CD4-positive, alpha-beta T cell (primary cell): ENCODE measurements around the gene GARIN5B. TPM values are rescaled to one million over a fixed set of nuclear protein-coding genes. Genes with fewer than 3 reads are reported as not detected.

Source experiments
- ATAC-seq: fragments of 200-7000 bp; cut with Tn5 transposase; one replicate; pipeline ENCODE4 v1.10.0; 2022; ENCODE audit warnings: mild to moderate bottlenecking; ENCODE audit not compliant: poor library complexity
- CTCF ChIA-PET: fragments of 350-600 bp; sonication (Branson Sonifier 250); formaldehyde crosslinking; loops from one replicate; lab custom pipeline; 2021; ENCODE audit warnings: antibody characterized with exemption, inconsistent platforms; lab: Charles Lee
- POLR2A ChIA-PET: fragments of 350-600 bp; sonication (Branson Sonifier 250); formaldehyde crosslinking; loops from one replicate; lab custom pipeline; 2021; ENCODE audit warnings: antibody characterized with exemption, inconsistent platforms; lab: Charles Lee
- DNase-seq, 14 experiments: peaks; one replicate each; pipeline ENCODE4 v3.0.0-alpha.2; 2013 to 2020; ENCODE audit warnings: mixed read lengths in 2 of 14
- H3K27ac ChIP-seq, 2 donors: one replicate each; pipeline versions ENCODE4 v1.5.1 to v1.7.0; 2013; ENCODE audit warnings: low read length in 2 of 2, low read depth in 1 of 2, mild to moderate bottlenecking in 1 of 2
- H3K27me3 ChIP-seq, 2 experiments: 1 replicate in 1 of 2; 2 replicates in 1 of 2; pipeline versions ENCODE4 v1.6.1 to v1.7.0; 2013; ENCODE audit warnings: low read length in 2 of 2, control low read depth in 1 of 2, mild to moderate bottlenecking in 1 of 2, moderate library complexity in 1 of 2; ENCODE audit not compliant: insufficient read depth in 2 of 2, control insufficient read depth in 1 of 2
- H3K36me3 ChIP-seq: one replicate; pipeline ENCODE4 v1.6.1; 2013; ENCODE audit warnings: low read length, control low read depth; ENCODE audit not compliant: insufficient read depth
- H3K4me1 ChIP-seq: one replicate; pipeline ENCODE4 v1.6.1; 2013; ENCODE audit warnings: low read length, control low read depth; ENCODE audit not compliant: insufficient read depth
- H3K4me3 ChIP-seq: one replicate; pipeline ENCODE4 v1.5.1; 2013; ENCODE audit warnings: mild to moderate bottlenecking, low read length, moderate library complexity
- H3K9me3 ChIP-seq, 2 experiments: 1 replicate in 1 of 2; 2 replicates in 1 of 2; pipeline versions ENCODE4 v1.6.1 to v1.7.0; 2013; ENCODE audit warnings: low read length in 2 of 2, mild to moderate bottlenecking in 2 of 2, control low read depth in 1 of 2, moderate library complexity in 1 of 2; ENCODE audit not compliant: control insufficient read depth in 1 of 2, insufficient read depth in 1 of 2
- H3K27ac Mint-ChIP-seq: one replicate; pipeline ENCODE4 v1.8.0; 2020; ENCODE audit warnings: mixed read lengths
- H3K27me3 Mint-ChIP-seq: one replicate; pipeline ENCODE4 v1.8.0; 2021; ENCODE audit warnings: mixed read lengths
- H3K36me3 Mint-ChIP-seq: one replicate; pipeline ENCODE4 v1.8.0; 2021; ENCODE audit warnings: low read depth, mixed read lengths
- H3K4me1 Mint-ChIP-seq: one replicate; pipeline ENCODE4 v1.8.0; 2021; ENCODE audit warnings: low read depth, mixed read lengths
- H3K4me3 Mint-ChIP-seq: one replicate; pipeline ENCODE4 v1.8.0; 2020; ENCODE audit warnings: mild to moderate bottlenecking, mixed read lengths
- H3K9me3 Mint-ChIP-seq: one replicate; pipeline ENCODE4 v1.8.0; 2020; ENCODE audit warnings: mixed read lengths
- CTCF ChIP-seq: fragments of 200-600 bp; IDR thresholded peaks from one replicate; pipeline ENCODE4 v1.8.0; 2022; ENCODE audit warnings: antibody characterized with exemption, mild to moderate bottlenecking
- intact Hi-C, 2 experiments: fragments of 100-400 bp; cut with DNase I in 1 of 2; cut with micrococcal nuclease in 1 of 2; formaldehyde crosslinking; loops; one replicate each; pipeline versions ENCODE4 v1.15.1 to v1.9.0; 2023 to 2025; cut with DNase I, micrococcal nuclease
- total RNA-seq, 174 experiments: library from RNA in 2 of 174; stranded (reverse) in 2 of 174; gene quantifications; one replicate each; pipeline ENCODE4 v1.2.3 and lab custom pipeline; 2021 to 2026

GARIN5B gene
- total RNA-seq, 2 experiments from 2014 or later, result 0.08 TPM; not detected in 1

GRCh38 chr19:55389386-55390317 is 26.6 kb upstream of the GARIN5B start:
- Mint-ChIP-seq H3K27me3 (no peaks in the 10 kb centered on the region), H3K4me1 (peaks cover 61% of the 10 kb centered on the region), H3K4me3 (peak overlapping the region; percentile 53), H3K36me3 (peaks cover 68% of the 10 kb centered on the region), H3K27ac (peak overlapping the region; percentile 73), H3K9me3 (no peaks in the 10 kb centered on the region)
- POLR2A ChIA-PET, result interaction anchor here (1.0 to 2.0 kb wide), 5 partner anchors 9 to 50 kb away, joined by 3 to 9 read pairs (median 7); partner anchors contain the start of genes KMT5C and UBE2S
- DNase-seq, result no peak
- H3K4me3 ChIP-seq, result no peak overlapping the region
- peaks cover 59% of the 10 kb centered on the region for H3K4me1 ChIP-seq
- no peaks in the 10 kb centered on the region for H3K9me3 ChIP-seq
- H3K27ac ChIP-seq, result no peak overlapping the region
- no peaks in the 10 kb centered on the region for H3K27me3 ChIP-seq
- no peak for ATAC-seq
- CTCF ChIA-PET, result interaction anchor here (0.7 to 0.9 kb wide), 2 partner anchors 51 to 88 kb away, joined by 3 to 4 read pairs; no protein-coding TSS in a partner anchor
- intact Hi-C loops, result loop anchor here in 1 of 2 experiments (5.0 kb wide), 2 partner anchors 37 to 253 kb away; partner anchors contain the start of genes COX6B2, ZNF580 and ZNF581
- H3K36me3 ChIP-seq, result peaks cover 51% of the 10 kb centered on the region
- no peak for TF ChIP-seq CTCF

- Histone ChIP-seq H3K9me3 (no peaks in the 10 kb centered on the region), H3K4me3 (peak overlapping the region; percentile 99), H3K4me1 (peaks cover 70% of the 10 kb centered on the region), H3K27ac (peak overlapping the region; percentile 42 to 54), H3K36me3 (peaks cover 51% of the 10 kb centered on the region), H3K27me3 (no peaks in the 10 kb centered on the region)
- DNase-seq, result peak in 1 of 14 experiments; percentile 31
- no peak for ATAC-seq
- H3K27ac Mint-ChIP-seq, result peak overlapping the region; percentile 97
- peaks cover 71% of the 10 kb centered on the region for H3K4me1 Mint-ChIP-seq
- ChIA-PET POLR2A (interaction anchor here (1.0 to 5.4 kb wide), 7 partner anchors 12 to 128 kb away, joined by 4 to 45 read pairs (median 10); partner anchors contain the start of genes KMT5C, PPP6R1 and UBE2S), CTCF (no interaction called here)
- TF ChIP-seq CTCF, result no peak
- H3K27me3 Mint-ChIP-seq, result no peaks in the 10 kb centered on the region
- intact Hi-C loops, result loop anchor here (2.0 to 5.0 kb wide), 3 partner anchors 36 to 254 kb away; partner anchors contain the start of genes COX6B2 (in 1 of the 2), ISOC2 (in 1 of the 2), ZNF580 (in 1 of the 2) and ZNF581 (in 1 of the 2)
- no peaks in the 10 kb centered on the region for H3K9me3 Mint-ChIP-seq
- H3K4me3 Mint-ChIP-seq, result peak overlapping the region; percentile 100
- H3K36me3 Mint-ChIP-seq, result peaks cover 68% of the 10 kb centered on the region
These were observed 24.9 kb upstream of the GARIN5B start for GRCh38 chr19:55387736-55388497.

- Mint-ChIP-seq H3K4me3 (peak overlapping the region; percentile 100), H3K4me1 (peaks cover 81% of the 10 kb centered on the region), H3K27me3 (no peaks in the 10 kb centered on the region), H3K36me3 (peaks cover 63% of the 10 kb centered on the region), H3K9me3 (no peaks in the 10 kb centered on the region), H3K27ac (peak overlapping the region; percentile 97)
- ChIA-PET POLR2A (interaction anchor here (1.0 to 5.4 kb wide), 7 partner anchors 13 to 132 kb away, joined by 4 to 45 read pairs (median 10); partner anchors contain the start of genes KMT5C, PPP6R1 and UBE2S), CTCF (no interaction called here)
- peak overlapping the region; percentile 99 for H3K4me3 ChIP-seq
- DNase-seq (peak in 2 of 14 experiments; percentile 15 to 39), ATAC-seq (no peak)
- H3K36me3 ChIP-seq, result peaks cover 48% of the 10 kb centered on the region
- H3K27ac ChIP-seq, result peak overlapping the region; percentile 72 to 96
- H3K4me1 ChIP-seq, result peaks cover 76% of the 10 kb centered on the region
- no peaks in the 10 kb centered on the region for H3K9me3 ChIP-seq
- intact Hi-C loops, result loop anchor here (1.0 to 5.0 kb wide), 4 partner anchors 20 to 256 kb away; partner anchors contain the start of genes COX6B2 (in 1 of the 2), ISOC2 (in 1 of the 2), ZNF580 (in 1 of the 2) and ZNF581 (in 1 of the 2)
- no peaks in the 10 kb centered on the region for H3K27me3 ChIP-seq
- no peak for TF ChIP-seq CTCF
These were observed 23.5 kb upstream of the GARIN5B start for GRCh38 chr19:55386493-55386971.
